KMS-11 (cell line): ENCODE measurements around the gene SLC26A8.
A peak's percentile ranks its signal among the peaks of the same experiment; 100 is the strongest.

Source experiments
- H2AFZ ChIP-seq: fragments of 200-600 bp; sonication (generic); 2 replicates; pipeline ENCODE4 v1.6.1; 2016; ENCODE audit warnings: antibody characterized with exemption, mixed run types, low read depth
- H3K27ac ChIP-seq: fragments of 200-600 bp; sonication (generic); 2 replicates; pipeline ENCODE4 v1.6.1; 2016; ENCODE audit warnings: mild to moderate bottlenecking, mixed run types
- H3K27me3 ChIP-seq: fragments of 200-600 bp; sonication (generic); 2 replicates; pipeline ENCODE4 v1.6.1; 2017; ENCODE audit warnings: mild to moderate bottlenecking, low read depth, mixed run types, moderate library complexity; ENCODE audit not compliant: insufficient read depth
- H3K36me3 ChIP-seq: fragments of 200-600 bp; sonication (generic); 2 replicates; pipeline ENCODE4 v1.6.1; 2017; ENCODE audit warnings: mild to moderate bottlenecking, mixed run types; ENCODE audit not compliant: insufficient read depth
- H3K4me1 ChIP-seq: fragments of 200-600 bp; sonication (generic); 2 replicates; pipeline ENCODE4 v1.6.1; 2016; ENCODE audit warnings: mild to moderate bottlenecking, low read depth, mixed run types; ENCODE audit not compliant: poor library complexity, severe bottlenecking
- H3K4me2 ChIP-seq: fragments of 200-600 bp; sonication (generic); 2 replicates; pipeline ENCODE4 v1.7.0; 2016; ENCODE audit warnings: mild to moderate bottlenecking, mixed run types
- H3K4me3 ChIP-seq: fragments of 200-600 bp; sonication (generic); IDR thresholded peaks from 2 replicates; pipeline ENCODE4 v1.6.1; 2017; ENCODE audit warnings: low read depth, low read length, mixed read lengths; ENCODE audit not compliant: insufficient read depth
- H3K79me2 ChIP-seq: fragments of 200-600 bp; sonication (generic); 2 replicates; pipeline ENCODE4 v1.6.1; 2016; ENCODE audit warnings: low read depth, mixed run types; ENCODE audit not compliant: insufficient read depth
- H3K9ac ChIP-seq: fragments of 200-600 bp; sonication (generic); 2 replicates; pipeline ENCODE4 v1.6.1; 2016; ENCODE audit warnings: mild to moderate bottlenecking, mixed run types
- H4K20me1 ChIP-seq: fragments of 200-600 bp; sonication (generic); 2 replicates; pipeline ENCODE4 v1.6.1; 2016; ENCODE audit warnings: mild to moderate bottlenecking, mixed run types; ENCODE audit not compliant: insufficient read depth
- CTCF ChIP-seq: fragments of 200-600 bp; sonication (generic); conservative IDR thresholded peaks from 2 replicates; pipeline ENCODE4 v1.6.1; 2017; ENCODE audit warnings: low read depth, mild to moderate bottlenecking, antibody characterized with exemption, low read length, moderate library complexity, mixed read lengths

SLC26A8 gene

DNA sequence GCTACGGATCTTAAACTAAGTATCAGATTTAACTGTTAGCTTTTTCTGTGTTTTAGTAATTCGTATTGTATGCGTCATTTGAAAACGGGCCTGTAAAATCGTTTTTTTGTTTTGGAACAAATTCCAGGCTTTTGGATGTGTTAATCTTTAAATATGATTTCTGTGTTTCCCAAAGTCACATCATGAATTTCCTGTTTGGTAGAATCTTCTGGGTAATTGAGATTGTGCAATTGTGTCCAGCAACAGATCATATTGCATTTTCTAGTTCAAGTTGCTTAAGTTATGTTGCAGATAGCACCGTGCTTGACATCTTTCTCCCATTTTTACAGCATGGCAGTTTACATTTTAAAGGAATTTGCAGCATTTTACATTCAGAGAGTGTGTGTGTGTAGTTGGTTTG, 5.0 kb upstream of the SLC26A8 start:
- Histone ChIP-seq H3K36me3 (no peaks in the 10 kb centered on the region), H3K27ac (no peak overlapping the region), H2AFZ (no peak overlapping the region), H3K4me2 (peak overlapping the region; percentile 76), H3K4me3 (no peak overlapping the region), H3K9ac (peak overlapping the region; percentile 85; the same call in 1 of the 2 replicates), H4K20me1 (peaks cover 8% of the 10 kb centered on the region), H3K4me1 (peaks cover 23% of the 10 kb centered on the region), H3K27me3 (no peaks in the 10 kb centered on the region), H3K79me2 (peaks cover 63% of the 10 kb centered on the region)
- no peak for TF ChIP-seq CTCF

- peak overlapping the region; percentile 85 for H3K9ac ChIP-seq
- peaks cover 7% of the 10 kb centered on the region for H4K20me1 ChIP-seq
- no peak overlapping the region for H3K4me3 ChIP-seq
- peak overlapping the region; percentile 65; the same call in 1 of the 2 replicates for H3K27ac ChIP-seq
- peak overlapping the region; percentile 53; the same call in 1 of the 2 replicates for H2AFZ ChIP-seq
- peaks cover 23% of the 10 kb centered on the region for H3K4me1 ChIP-seq
- no peak for TF ChIP-seq CTCF
- no peaks in the 10 kb centered on the region for H3K27me3 ChIP-seq
- peaks cover 57% of the 10 kb centered on the region for H3K79me2 ChIP-seq
- peak overlapping the region; percentile 76 for H3K4me2 ChIP-seq
- no peaks in the 10 kb centered on the region for H3K36me3 ChIP-seq
Measured at GRCh38 chr6:36028877-36029324, 4.5 kb upstream of the SLC26A8 start.

- no peaks in the 10 kb centered on the region for H3K27me3 ChIP-seq
- no peak overlapping the region for H3K4me3 ChIP-seq
- peaks cover 23% of the 10 kb centered on the region for H3K4me1 ChIP-seq
- H3K4me2 ChIP-seq: peak overlapping the region; percentile 76
- peaks cover 51% of the 10 kb centered on the region for H3K79me2 ChIP-seq
- H3K36me3 ChIP-seq: no peaks in the 10 kb centered on the region
- no peak for TF ChIP-seq CTCF
- peak overlapping the region; percentile 65 for H3K27ac ChIP-seq
- H3K9ac ChIP-seq: peak overlapping the region; percentile 85
- peak overlapping the region; percentile 53 for H2AFZ ChIP-seq
- H4K20me1 ChIP-seq: peaks cover 4% of the 10 kb centered on the region
Measured at GRCh38 chr6:36028088-36028876, 3.8 kb upstream of the SLC26A8 start.

DNA sequence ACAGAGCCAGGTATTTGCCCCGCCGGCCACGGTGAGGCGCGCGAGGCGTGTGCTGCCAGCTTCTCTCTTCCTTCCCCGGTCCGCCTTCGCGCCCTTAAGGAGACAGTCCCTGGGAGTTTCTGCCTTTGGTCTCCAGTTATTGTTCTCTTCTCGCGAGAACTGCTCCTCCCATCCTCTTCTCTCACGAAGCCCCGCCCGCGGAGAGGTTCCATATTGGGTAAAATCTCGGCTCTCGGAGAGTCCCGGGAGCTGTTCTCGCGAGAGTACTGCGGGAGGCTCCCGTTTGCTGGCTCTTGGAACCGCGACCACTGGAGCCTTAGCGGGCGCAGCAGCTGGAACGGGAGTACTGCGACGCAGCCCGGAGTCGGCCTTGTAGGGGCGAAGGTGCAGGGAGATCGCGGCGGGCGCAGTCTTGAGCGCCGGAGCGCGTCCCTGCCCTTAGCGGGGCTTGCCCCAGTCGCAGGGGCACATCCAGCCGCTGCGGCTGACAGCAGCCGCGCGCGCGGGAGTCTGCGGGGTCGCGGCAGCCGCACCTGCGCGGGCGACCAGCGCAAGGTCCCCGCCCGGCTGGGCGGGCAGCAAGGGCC, 3.2 kb upstream of the SLC26A8 start, which contains the start of gene MAPK14:
Gene MAPK14, plus strand, starts transcription at position 308 of the 587 bp plus-strand sequence. CDS start 350 bp downstream, outside the sequence.
- peak; percentile 62 for TF ChIP-seq CTCF
- Histone ChIP-seq H3K4me2 (peak within 1 kb of the TSS; percentile 76), H3K36me3 (no peaks in the 10 kb centered on the region), H2AFZ (peak within 1 kb of the TSS; percentile 77), H3K4me1 (peaks cover 20% of the 10 kb centered on the region), H3K9ac (peak within 1 kb of the TSS; percentile 85), H3K27me3 (no peaks in the 10 kb centered on the region), H3K79me2 (peaks cover 44% of the 10 kb centered on the region), H4K20me1 (peaks cover 2% of the 10 kb centered on the region), H3K27ac (peak within 1 kb of the TSS; percentile 65), H3K4me3 (no peak within 1 kb of the TSS)
